ENCODE data around the gene DNAJB1. TPM values are rescaled to one million over a fixed set of nuclear protein-coding genes. Genes with fewer than 3 reads are reported as not detected.
A peak's percentile ranks its signal among the peaks of the same experiment; 100 is the strongest.

Gene DNAJB1
- polyA plus RNA-seq, 1 donor, result 85.5 TPM

- peak; percentile 87 for DNase-seq (ENCODE audit: low read depth)
Observed at GRCh38 chr19:14496029-14496833, 22.0 kb downstream of the DNAJB1 start, which contains the start of gene GIPC1. GIPC1 (minus strand) TSS chr19:14496127; CDS start chr19:14482976, 13,151 bp downstream.

GRCh38 chr19:14495672-14496028 is 22.5 kb downstream of the DNAJB1 start:
- no peak for DNase-seq (ENCODE audit: low read depth)

GRCh38 chr19:14494910-14495671 is 23.1 kb downstream of the DNAJB1 start:
- no peak for DNase-seq (ENCODE audit: low read depth)

- no peak for DNase-seq (ENCODE audit: low read depth)
Observed at GRCh38 chr19:14494411-14494810, 23.8 kb downstream of the DNAJB1 start.

- no peak for DNase-seq (ENCODE audit: low read depth)
Observed at GRCh38 chr19:14492756-14493337, 25.4 kb downstream of the DNAJB1 start.

GRCh38 chr19:14487370-14488125 is 30.6 kb downstream of the DNAJB1 start:
- no peak for DNase-seq (ENCODE audit: low read depth)

- DNase-seq (ENCODE audit: low read depth), result no peak
Observed at GRCh38 chr19:14482172-14482941, 35.8 kb downstream of the DNAJB1 start.

- DNase-seq (ENCODE audit: low read depth), result no peak
Observed at GRCh38 chr19:14480700-14481079, 37.5 kb downstream of the DNAJB1 start.

GRCh38 chr19:14479975-14480699 is 38.1 kb downstream of the DNAJB1 start:
- no peak for DNase-seq (ENCODE audit: low read depth)

- DNase-seq (ENCODE audit: low read depth), result no peak
Observed at GRCh38 chr19:14479309-14479974, 38.8 kb downstream of the DNAJB1 start.

- no peak for DNase-seq (ENCODE audit: low read depth)
Observed at GRCh38 chr19:14478113-14478545, 40.1 kb downstream of the DNAJB1 start.

GRCh38 chr19:14477418-14478112 is 40.6 kb downstream of the DNAJB1 start:
- no peak for DNase-seq (ENCODE audit: low read depth)

- no peak for DNase-seq (ENCODE audit: low read depth)
Observed at GRCh38 chr19:14476673-14477401, 41.4 kb downstream of the DNAJB1 start.

GRCh38 chr19:14476327-14476672 is 41.9 kb downstream of the DNAJB1 start:
- no peak for DNase-seq (ENCODE audit: low read depth)

- no peak for DNase-seq (ENCODE audit: low read depth)
Observed at GRCh38 chr19:14475251-14476073, 42.7 kb downstream of the DNAJB1 start, which contains the start of gene PTGER1. PTGER1 (minus strand) TSS chr19:14475354; CDS start chr19:14474320, 1,034 bp downstream.

GRCh38 chr19:14474827-14475226 is 43.4 kb downstream of the DNAJB1 start:
- no peak for DNase-seq (ENCODE audit: low read depth)

GRCh38 chr19:14473978-14474578 is 44.1 kb downstream of the DNAJB1 start:
- DNase-seq (ENCODE audit: low read depth), result no peak
